ENCODE data around the gene SLC4A7. TPM values are rescaled to one million over a fixed set of nuclear protein-coding genes. Genes with fewer than 3 reads are reported as not detected.

SLC4A7 gene
- total and polyA plus RNA-seq, 9 of the 15 experiments (the other 6 are each of a cell fraction or from before 2014, with no cell fraction given) = 1.7 to 13.6 (median 8.0) TPM

DNA sequence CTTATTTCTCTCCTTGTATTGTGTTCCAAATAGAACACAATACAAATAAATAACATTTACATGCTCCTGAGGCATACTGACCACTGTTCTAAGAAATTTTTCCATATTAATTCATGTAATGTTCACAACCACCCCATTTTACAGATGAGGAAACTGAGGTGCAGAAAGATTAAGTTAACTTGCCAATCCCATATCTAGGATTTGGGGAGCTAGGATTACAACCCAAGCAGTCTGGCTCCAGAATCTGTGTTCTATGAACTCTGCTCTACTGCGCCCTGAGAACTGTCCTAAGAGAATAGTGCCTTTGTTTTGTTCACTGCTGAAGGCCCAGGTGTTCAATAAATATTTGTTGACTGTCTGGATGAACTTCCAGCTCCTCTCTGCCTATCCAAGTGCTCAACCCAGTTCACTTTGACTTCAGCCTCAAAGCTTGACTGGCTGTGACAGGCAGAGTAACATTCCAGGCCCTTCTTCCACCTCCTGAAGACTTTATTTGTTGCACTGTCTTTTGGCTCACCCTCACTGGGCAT, 118.1 kb downstream of the SLC4A7 start (continued):
- TF ChIP-seq, protein P1, sequence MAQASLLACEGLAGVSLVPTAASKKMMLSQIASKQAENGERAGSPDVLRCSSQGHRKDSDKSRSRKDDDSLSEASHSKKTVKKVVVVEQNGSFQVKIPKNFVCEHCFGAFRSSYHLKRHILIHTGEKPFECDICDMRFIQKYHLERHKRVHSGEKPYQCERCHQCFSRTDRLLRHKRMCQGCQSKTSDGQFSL (CRISPR knock-in tag; IDR thresholded peaks at IDR 0.05) = no peak
- TF ChIP-seq, protein P1 (tag; IDR thresholded peaks at IDR 0.05) = no peak
- no peak for TF ChIP-seq FOXP1 (CRISPR knock-in tag; IDR thresholded peaks at IDR 0.05)
- TF ChIP-seq KHSRP (IDR thresholded peaks at IDR 0.05) = no peak

- Histone ChIP-seq H3K4me1 (replicated peaks in 1 of 2; ENCODE audit: control insufficient read depth in 2 of 2, insufficient read depth in 2 of 2, low read length in 2 of 2) (no peaks in the 10 kb centered on the region), H3K36me3 (ENCODE audit: control insufficient read depth, insufficient read depth, low read length) (no peaks in the 10 kb centered on the region), H2AFZ (ENCODE audit: low read depth, low read length) (no peak overlapping the region), H3K27me3 (ENCODE audit: control insufficient read depth in 2 of 2, insufficient read depth in 2 of 2, low read length in 2 of 2) (no peaks in the 10 kb centered on the region), H3K79me2 (ENCODE audit: control insufficient read depth, insufficient read depth, low read length) (no peaks in the 10 kb centered on the region), H3K4me2 (ENCODE audit: insufficient read depth, low read length) (no peak overlapping the region), H3K9me1 (ENCODE audit: control insufficient read depth, insufficient read depth, low read length) (no peaks in the 10 kb centered on the region), H3K27ac (ENCODE audit: extremely low read depth, low read depth, low read length) (no peak overlapping the region), H3K9me3 (replicated peaks; ENCODE audit: control insufficient read depth, insufficient read depth, low read depth, low read length) (no peaks in the 10 kb centered on the region), H3K9ac (ENCODE audit: insufficient read depth in 1 of 2, low read depth in 2 of 2, low read length in 2 of 2) (no peak overlapping the region), H4K20me1 (replicated peaks; ENCODE audit: control insufficient read depth, insufficient read depth, low read length) (no peaks in the 10 kb centered on the region), H3K4me3 (no peak overlapping the region)
- DNase-seq (ENCODE audit: extremely low read depth in 1 of 4, low spot score in 3 of 4) = no peak
- ChIA-PET CTCF (ENCODE audit: low intra/inter-chr PET ratio) (interaction anchor here (0.5 kb wide), 1 partner anchor 322 kb away, joined by 3 read pairs; no protein-coding TSS in a partner anchor), POLR2A (interaction anchor here (0.6 kb wide), 1 partner anchor 105 kb away, joined by 4 read pairs; no protein-coding TSS in a partner anchor)
- WGBS (ENCODE audit: insufficient coverage, low coverage, missing lambda C conversion rate) = 2% methylated on average over 7 of the region's 7 CpGs
- FAIRE-seq = no peak
- ATAC-seq = no peak
- intact Hi-C loops (cut with micrococcal nuclease) (no loop called here), in situ Hi-C loops (cut with MboI) (no loop called here)
- TF ChIP-seq NFIC (IDR thresholded peaks at IDR 0.05) (peak; percentile 34; the same call in 1 of the 2 replicates), TARDBP (IDR thresholded peaks at IDR 0.05) (no peak), EWSR1 (IDR thresholded peaks at IDR 0.05; ENCODE audit: borderline replicate concordance, low read depth, partially characterized antibody) (no peak), KAT8 (IDR thresholded peaks at IDR 0.05; ENCODE audit: low read depth) (no peak), RBFOX2 (IDR thresholded peaks at IDR 0.05; ENCODE audit: low read depth, low read length) (no peak), ZNF583 (CRISPR knock-in tag; IDR thresholded peaks at IDR 0.05) (no peak), WHSC1 (IDR thresholded peaks at IDR 0.05; ENCODE audit: low read length) (no peak), ZEB2 (IDR thresholded peaks at IDR 0.05) (no peak)
- BruUV-seq (replicated peaks) = no TSS peak
Measured at GRCh38 chr3:27360113-27361078, 123.8 kb downstream of the SLC4A7 start.
